Hepatocyte (in vitro differentiated cells): ENCODE measurements around the gene BACH2.

Experiments used
- CTCF ChIP-seq: fragments of 200-600 bp; sonication (generic); IDR thresholded peaks from 2 replicates; pipeline ENCODE4 v1.5.1; 2016; ENCODE audit warnings: antibody characterized with exemption, mild to moderate bottlenecking; ENCODE audit not compliant: poor library complexity
- EZH2phosphoT487 ChIP-seq: fragments of 200-600 bp; sonication (generic); IDR thresholded peaks from one replicate; pipeline ENCODE4 v1.6.1; 2018; ENCODE audit warnings: antibody characterized with exemption, mild to moderate bottlenecking, low read depth, moderate library complexity; ENCODE audit not compliant: unreplicated experiment, severe bottlenecking

GRCh38 chr6:90106449-90106848 is 190.2 kb downstream of the BACH2 start:
- TF ChIP-seq CTCF (no peak), EZH2phosphoT487 (no peak)
